ENCODE data around the gene HSF2. TPM values are rescaled to one million over a fixed set of nuclear protein-coding genes. Genes with fewer than 3 reads are reported as not detected.

The HSF2 gene, protein sequence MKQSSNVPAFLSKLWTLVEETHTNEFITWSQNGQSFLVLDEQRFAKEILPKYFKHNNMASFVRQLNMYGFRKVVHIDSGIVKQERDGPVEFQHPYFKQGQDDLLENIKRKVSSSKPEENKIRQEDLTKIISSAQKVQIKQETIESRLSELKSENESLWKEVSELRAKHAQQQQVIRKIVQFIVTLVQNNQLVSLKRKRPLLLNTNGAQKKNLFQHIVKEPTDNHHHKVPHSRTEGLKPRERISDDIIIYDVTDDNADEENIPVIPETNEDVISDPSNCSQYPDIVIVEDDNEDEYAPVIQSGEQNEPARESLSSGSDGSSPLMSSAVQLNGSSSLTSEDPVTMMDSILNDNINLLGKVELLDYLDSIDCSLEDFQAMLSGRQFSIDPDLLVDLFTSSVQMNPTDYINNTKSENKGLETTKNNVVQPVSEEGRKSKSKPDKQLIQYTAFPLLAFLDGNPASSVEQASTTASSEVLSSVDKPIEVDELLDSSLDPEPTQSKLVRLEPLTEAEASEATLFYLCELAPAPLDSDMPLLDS
- total RNA-seq = 7.7 and 8.7 TPM in 2 replicates

DNA sequence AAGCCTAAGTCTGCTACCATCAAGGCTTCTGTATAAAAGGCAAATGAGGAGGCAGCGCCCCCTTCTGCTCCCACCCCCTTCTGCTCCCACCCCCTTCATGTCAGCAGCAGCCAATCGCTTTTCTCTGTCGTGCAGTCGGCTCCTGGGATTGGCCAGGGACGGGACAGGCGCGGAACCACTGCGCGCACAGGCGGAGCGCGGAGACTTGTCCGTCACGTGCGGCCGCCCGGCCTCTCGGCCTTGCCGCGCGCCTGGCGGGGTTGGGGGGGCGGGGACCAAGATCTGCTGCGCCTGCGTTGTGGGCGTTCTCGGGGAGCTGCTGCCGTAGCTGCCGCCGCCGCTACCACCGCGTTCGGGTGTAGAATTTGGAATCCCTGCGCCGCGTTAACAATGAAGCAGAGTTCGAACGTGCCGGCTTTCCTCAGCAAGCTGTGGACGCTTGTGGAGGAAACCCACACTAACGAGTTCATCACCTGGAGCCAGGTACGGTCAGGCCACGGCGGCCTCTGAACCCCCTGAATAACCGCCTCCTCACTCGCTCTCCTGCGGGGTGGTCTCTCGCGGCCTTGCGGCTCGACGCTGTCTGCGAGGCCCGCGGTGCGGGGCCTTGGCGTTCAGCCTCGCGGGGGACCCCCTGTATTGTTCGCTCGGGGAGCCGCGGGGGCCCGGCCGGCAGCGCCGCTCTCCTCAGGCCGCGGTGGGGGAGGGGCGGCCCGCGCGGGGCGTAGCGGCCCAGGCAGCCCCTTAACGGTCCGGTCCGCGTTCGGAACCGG lies at the start of gene HSF2:
Gene HSF2 (plus strand): TSS at position 305 of the 773 bp plus-strand sequence. CDS start 86 bp downstream, at position 391.

DNA sequence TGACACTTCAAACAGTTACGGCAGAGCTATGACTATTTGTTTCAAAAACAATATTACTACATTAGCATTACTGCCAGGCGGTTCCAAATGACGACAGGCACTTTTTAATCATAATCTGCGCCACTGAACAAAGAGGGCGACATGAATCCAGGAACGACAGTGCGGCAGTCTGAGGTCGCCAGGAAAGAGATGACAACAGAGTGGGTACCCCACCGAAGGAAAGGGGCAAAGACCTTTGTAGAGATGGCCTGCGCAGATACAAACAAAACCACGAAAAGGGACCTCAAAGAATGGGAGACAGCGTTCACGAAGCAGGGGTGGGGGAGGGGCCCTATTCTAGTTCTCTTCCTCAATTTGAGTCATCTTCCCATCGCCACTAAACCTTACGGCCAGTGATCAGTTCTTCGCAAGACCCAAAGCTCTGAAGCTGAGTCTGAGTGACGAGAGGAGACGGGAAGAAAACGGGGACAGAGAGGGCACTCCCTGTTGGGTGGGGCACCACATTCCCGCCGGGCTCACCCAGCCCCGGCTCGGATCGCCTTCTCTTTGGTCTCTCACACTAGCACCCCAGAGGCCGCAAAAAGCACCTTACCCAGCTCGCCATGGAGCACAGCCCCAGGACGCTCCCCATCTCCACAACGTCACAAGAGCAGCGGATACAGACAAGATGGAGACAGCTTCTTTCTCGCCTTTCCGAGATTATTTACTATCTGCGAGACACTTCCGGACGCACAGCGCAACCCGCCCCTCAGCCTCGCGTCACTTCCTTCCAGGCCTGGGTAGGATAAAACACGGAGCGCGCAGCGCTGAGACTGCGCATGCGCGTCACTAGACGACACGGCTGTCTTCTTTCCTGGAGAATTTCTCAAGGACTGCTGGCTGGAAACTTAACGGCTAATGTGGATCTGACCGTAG lies 71.9 kb downstream of the HSF2 start, which contains the start of gene SERINC1:
Gene SERINC1 (minus strand): TSS at position 701 of the 915 bp plus-strand sequence. CDS start 70 bp downstream, at position 631.

Other genes starting within 250 kb of the HSF2 start
- 44.9 and 61.5 TPM in 2 replicates for gene SERINC1, start 72.2 kb downstream of the HSF2 start, total RNA-seq
- 0.87 and 1.1 TPM in 2 replicates for gene PKIB, start 210.8 kb downstream of the HSF2 start, total RNA-seq

All from hair follicular keratinocyte (primary cell).